Forelimb muscle (tissue), 1 donor: ENCODE results near the gene DENND10. TPM values are rescaled to one million over a fixed set of nuclear protein-coding genes. Genes with fewer than 3 reads are reported as not detected.
"Not testable (repeated sequence)": the region's sequence is repeated elsewhere in the genome, so short reads cannot be mapped to it uniquely, and the experiment has no call there.

Source experiments
- DNase-seq: peaks from one replicate; pipeline ENCODE4 v3.0.0-alpha.2; 2013; ENCODE audit warnings: low read depth
- polyA plus RNA-seq: library from polyadenylated mRNA; unstranded; fragments of 120-200 nt; gene quantifications from one replicate; pipeline ENCODE4 v1.2.1, GENCODE V29; 2013; ENCODE audit not compliant: insufficient read length

The DENND10 gene
- polyA plus RNA-seq, 1 donor: 28.4 TPM

DNA sequence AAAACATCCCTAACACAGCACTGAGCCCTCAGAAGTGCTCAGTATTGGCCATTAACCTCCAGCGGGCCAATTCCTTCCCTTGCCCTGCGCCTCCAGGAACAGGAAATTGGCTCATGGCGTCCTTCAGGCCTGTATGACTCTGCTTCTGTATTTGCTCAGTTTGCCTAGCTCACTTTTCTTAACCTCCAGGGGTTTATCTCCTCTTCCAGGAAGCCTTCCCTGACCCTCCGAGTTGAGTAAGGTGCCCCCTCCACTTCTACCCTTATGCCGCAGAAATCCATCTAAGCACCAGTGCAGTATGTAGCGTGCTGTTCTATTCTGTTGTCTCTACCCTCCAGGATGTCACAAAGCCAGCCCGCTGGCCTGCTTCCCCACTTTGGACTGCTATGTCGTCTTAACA lies 62.7 kb downstream of the DENND10 start:
- DNase-seq: no peak

DNA sequence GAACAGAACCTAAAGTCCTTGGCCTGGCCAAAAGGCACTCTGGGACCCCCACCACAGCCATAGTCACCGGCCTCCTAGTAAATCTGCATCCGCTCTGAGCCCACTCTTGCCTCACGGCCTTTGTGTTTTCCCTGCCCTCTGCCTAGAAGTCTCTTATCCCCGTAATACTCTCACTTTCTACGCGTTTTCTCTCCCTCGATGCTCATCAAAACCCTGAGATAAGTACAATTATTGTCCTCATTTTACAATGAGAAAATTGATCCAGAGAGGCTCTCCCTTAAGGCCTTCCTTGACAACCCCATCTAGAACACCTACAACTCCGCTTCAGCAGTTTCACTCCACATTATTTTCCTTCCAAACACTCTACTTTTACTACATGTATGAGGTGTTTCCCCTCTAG lies 63.1 kb downstream of the DENND10 start:
- DNase-seq: no peak

DNA sequence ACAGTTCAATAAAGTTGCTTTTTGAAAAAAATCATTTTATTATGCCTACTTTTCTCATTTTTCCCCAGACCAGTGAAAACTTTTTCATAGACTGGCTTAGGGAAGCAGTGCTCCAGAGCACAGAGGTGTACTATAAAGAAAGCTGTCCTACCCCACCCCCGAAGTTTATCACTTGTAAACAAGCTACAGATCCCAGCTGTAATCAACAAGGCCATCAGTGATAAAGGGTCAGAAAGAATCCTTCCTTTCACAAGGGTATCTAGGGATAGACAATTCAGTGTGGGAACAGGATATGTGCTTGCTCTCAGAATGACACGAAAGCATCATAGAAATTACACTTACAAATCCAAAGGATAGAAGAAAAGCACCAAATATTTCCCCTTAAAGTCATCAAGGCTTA lies 70.2 kb downstream of the DENND10 start:
- no peak for DNase-seq

DNA sequence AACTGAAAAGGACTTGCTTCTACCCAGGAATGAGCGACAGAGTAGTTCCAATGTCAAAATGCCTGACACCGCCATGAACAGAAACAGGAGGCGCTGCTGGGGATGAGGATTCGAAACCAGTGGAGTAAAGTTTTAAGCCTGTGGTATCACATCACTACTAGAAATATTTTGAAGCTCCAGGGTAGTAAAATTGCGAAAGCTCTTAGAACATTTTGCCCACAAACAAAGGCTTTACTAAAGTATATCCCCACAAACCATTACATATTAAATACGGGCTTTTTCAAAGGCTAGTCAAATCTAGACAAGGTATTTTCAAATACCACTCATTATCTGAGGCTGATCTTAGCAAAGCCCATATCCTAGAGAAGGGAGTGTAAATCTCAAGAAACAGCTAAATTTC lies 72.3 kb downstream of the DENND10 start:
- no peak for DNase-seq

GRCh38 chr10:119177708-119178371 lies 73.9 kb downstream of the DENND10 start:
- DNase-seq: no peak

DNA sequence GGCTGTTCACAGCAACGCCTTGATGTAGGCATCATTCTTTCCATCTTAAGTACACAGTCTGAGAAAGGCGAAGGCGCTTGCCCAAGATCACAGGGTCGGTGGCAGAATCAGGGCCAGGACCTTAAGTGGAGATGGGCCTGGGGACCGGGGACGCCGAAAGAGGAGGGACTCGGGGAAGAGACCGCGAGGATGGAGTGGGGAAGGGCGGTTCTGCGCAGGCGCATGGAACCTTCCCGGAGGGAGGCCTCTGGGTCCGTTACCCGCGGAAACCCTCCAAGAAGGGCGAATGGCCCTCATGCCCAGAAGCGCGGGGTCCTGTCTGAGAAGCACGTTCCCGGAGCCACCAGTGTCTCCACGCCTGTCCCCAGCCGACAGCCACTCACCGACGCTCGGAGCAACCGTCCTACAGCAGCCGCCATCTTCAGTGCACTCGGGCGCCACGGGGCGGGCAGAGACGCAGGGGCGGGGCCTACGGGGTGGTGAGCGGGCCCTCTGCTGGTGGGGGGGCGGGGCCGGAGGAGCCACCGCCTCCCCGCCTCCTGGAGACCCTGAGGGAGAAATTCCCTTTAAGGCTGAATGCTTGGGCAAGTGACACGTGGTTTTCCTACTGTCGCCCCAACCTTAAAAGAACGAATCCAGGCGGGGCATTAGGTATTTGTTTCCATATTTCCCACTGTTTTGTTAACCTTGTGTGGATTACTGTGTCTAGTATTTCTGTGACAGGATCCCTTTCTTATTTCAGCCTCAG lies 74.6 kb downstream of the DENND10 start, which contains the start of gene PRDX3:
PRDX3 (minus strand) TSS at position 441 of the 748 bp plus-strand sequence; CDS start at position 419, 22 bp downstream.
- DNase-seq: peak; percentile 51

- DNase-seq: not testable (repeated sequence)
These were observed 77.0 kb downstream of the DENND10 start for GRCh38 chr10:119180850-119181400.

DNA sequence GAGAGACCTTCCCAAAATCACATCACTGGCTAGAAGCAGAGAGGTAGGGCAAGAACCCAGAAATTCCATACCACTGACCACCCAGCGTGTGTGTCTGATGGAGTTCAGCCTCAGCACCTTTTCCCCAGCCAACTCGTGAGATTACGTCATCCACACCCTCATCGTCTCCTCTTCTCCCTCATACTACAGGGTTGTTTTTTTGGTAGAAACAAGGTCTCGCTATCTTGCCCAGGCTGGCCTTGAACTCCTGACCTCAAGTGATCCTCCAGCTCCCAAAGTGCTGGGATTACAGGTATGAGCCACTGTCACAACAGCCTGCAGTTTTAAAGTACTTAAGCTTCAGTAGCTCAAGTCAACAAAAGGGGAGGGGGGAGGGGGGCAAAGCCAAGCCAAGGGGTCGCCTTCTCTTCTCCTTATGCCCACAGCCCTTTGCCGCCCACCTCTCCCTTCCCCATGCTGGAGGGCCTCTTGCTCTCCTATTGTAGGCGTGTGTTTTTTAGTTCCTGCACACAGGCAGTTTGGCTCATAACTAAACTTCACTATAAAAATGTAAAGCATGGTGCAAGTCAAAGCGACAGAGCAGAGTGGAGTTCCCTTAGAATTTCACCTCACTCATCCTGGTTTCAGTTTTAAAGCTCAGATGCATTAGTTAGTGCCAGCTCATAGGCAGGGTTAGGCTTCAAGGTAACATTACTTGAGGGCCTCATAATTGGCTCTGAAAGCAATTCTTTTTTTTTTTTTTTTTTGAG lies 79.9 kb downstream of the DENND10 start:
- no peak for DNase-seq

Other genes with a start within 250 kb of the DENND10 start
- 6.7 TPM for gene NANOS1, start 74.4 kb upstream of the DENND10 start, polyA plus RNA-seq
- 141 TPM for gene EIF3A, start 23.3 kb upstream of the DENND10 start, polyA plus RNA-seq
- 24.0 TPM for gene SFXN4, start 61.6 kb downstream of the DENND10 start, polyA plus RNA-seq
- gene PRDX3, start 74.7 kb downstream of the DENND10 start, polyA plus RNA-seq: 142 TPM
- gene GRK5, start 103.5 kb downstream of the DENND10 start, polyA plus RNA-seq: 20.9 TPM